Fibroblast of lung (primary cell): ENCODE measurements around the gene CORIN.

ENCODE experiments used
- CTCF ChIP-seq, 2 donors: IDR thresholded peaks in 1 of 2; conservative IDR thresholded peaks in 1 of 2; 1 replicate in 1 of 2; 2 replicates in 1 of 2; pipeline ENCODE4 v1.5.1; 2011 to 2012; ENCODE audit warnings: low read length in 2 of 2, control low read depth in 1 of 2, inconsistent platforms in 1 of 2, low read depth in 1 of 2, mild to moderate bottlenecking in 1 of 2
- EZH2 ChIP-seq: IDR thresholded peaks from 2 replicates; pipeline ENCODE4 v1.5.1; 2012; ENCODE audit warnings: low read length, control low read depth, mild to moderate bottlenecking; ENCODE audit errors: missing control alignments

DNA sequence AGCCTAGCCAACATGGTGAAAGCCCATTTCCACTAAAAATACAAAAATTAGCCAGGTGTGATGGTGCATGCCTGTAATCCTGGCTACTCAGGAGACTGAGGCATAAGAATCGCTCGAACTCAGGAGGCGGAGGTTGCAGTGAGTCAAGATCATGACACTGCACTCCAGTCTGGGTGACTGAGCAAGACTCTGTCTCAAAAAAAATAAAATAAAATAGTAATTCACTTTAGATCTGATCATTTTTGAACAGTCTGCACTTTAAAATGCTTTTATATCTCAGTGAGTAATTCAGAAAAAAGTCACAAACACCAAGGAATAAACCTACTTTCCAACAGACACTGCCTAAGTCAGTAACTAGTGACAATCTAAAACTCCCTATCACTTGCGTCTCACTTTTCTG, 25.6 kb upstream of the CORIN start:
- TF ChIP-seq EZH2 (no peak), CTCF (conservative IDR thresholded peaks at IDR 0.05 in 1 of 2, IDR thresholded peaks at IDR 0.05 in 1 of 2; ENCODE audit: low read depth in 1 of 2, low read length in 2 of 2) (no peak)
